Measurements from ENCODE around the gene STAT4.

DNA sequence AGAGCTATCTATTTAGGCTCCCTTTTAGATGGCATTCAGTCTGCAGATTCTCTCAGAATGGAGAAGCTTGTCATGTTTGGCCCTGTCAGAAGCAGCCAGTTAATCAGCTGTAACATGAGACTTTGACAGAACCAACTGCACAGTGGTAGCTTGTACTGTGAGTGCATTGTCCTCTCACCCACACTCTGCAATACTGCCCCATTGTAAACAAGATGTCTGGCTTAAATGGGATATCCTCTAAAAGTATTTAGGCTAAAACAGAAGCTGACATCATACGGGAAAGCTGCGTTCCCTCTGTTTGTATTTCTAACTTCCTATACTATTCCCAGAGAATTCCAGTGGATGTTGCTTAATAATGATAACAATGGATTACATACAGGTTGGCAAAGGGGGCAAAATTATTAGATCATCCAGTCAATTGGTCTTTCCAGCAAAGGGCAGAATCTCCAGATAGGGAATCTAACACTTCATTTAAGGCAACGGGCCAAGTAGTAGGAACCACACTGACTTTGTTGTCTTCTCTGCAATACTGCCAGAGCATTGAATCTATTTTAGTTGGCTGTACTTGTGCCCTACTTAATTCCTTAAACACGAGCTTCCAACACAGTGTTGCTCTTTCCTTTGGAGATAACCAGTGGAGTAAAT lies 15.4 kb upstream of the STAT4 start:
- no peak for TF ChIP-seq EZH2 (IDR thresholded peaks at IDR 0.05; ENCODE audit: borderline replicate concordance, low read length)
- TF ChIP-seq, protein P1, sequence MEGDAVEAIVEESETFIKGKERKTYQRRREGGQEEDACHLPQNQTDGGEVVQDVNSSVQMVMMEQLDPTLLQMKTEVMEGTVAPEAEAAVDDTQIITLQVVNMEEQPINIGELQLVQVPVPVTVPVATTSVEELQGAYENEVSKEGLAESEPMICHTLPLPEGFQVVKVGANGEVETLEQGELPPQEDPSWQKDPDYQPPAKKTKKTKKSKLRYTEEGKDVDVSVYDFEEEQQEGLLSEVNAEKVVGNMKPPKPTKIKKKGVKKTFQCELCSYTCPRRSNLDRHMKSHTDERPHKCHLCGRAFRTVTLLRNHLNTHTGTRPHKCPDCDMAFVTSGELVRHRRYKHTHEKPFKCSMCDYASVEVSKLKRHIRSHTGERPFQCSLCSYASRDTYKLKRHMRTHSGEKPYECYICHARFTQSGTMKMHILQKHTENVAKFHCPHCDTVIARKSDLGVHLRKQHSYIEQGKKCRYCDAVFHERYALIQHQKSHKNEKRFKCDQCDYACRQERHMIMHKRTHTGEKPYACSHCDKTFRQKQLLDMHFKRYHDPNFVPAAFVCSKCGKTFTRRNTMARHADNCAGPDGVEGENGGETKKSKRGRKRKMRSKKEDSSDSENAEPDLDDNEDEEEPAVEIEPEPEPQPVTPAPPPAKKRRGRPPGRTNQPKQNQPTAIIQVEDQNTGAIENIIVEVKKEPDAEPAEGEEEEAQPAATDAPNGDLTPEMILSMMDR (conservative IDR thresholded peaks at IDR 0.05 in 1 of 2, IDR thresholded peaks at IDR 0.05 in 1 of 2; ENCODE audit: extremely low read depth in 1 of 2, insufficient read depth in 1 of 2, low read depth in 1 of 2, low read length in 2 of 2), result no peak

Measured in mammary epithelial cell (primary cell).